GM21423 (cell line): ENCODE data around the gene MCM8.
"Not testable (repeated sequence)": the region's sequence is repeated elsewhere in the genome, so short reads cannot be mapped to it uniquely, and the experiment has no call there.

Experiments used
- ATAC-seq: cut with Tn5 transposase; IDR thresholded peaks from one replicate; pipeline ENCODE4 v1.9.1; 2021; ENCODE audit warnings: mild to moderate bottlenecking, moderate library complexity; ENCODE audit not compliant: unreplicated experiment

The MCM8 gene

GRCh38 chr20:5999783-6000182, 49.3 kb downstream of the MCM8 start:
- no peak for ATAC-seq

- ATAC-seq: no peak
Observed at GRCh38 chr20:6000871-6001270, 50.4 kb downstream of the MCM8 start.

- no peak for ATAC-seq
Observed at GRCh38 chr20:6006603-6006949, 56.1 kb downstream of the MCM8 start.

- ATAC-seq: no peak
Observed at GRCh38 chr20:6007094-6007528, 56.7 kb downstream of the MCM8 start.

- no peak for ATAC-seq
Observed at GRCh38 chr20:6007529-6008103, 57.2 kb downstream of the MCM8 start.

- ATAC-seq: no peak
Observed at GRCh38 chr20:6008254-6008653, 57.8 kb downstream of the MCM8 start.

GRCh38 chr20:6012179-6012578, 61.7 kb downstream of the MCM8 start:
- ATAC-seq: no peak

- no peak for ATAC-seq
Observed at GRCh38 chr20:6014017-6014416, 63.6 kb downstream of the MCM8 start.

GRCh38 chr20:6014957-6015356, 64.5 kb downstream of the MCM8 start:
- ATAC-seq: no peak

- no peak for ATAC-seq
Observed at GRCh38 chr20:6017467-6017866, 67.0 kb downstream of the MCM8 start.

- no peak for ATAC-seq
Observed at GRCh38 chr20:6017880-6018279, 67.4 kb downstream of the MCM8 start.

- no peak for ATAC-seq
Observed at GRCh38 chr20:6024768-6025167, 74.3 kb downstream of the MCM8 start.

- no peak for ATAC-seq
Observed at GRCh38 chr20:6026051-6026450, 75.6 kb downstream of the MCM8 start.

- no peak for ATAC-seq
Observed at GRCh38 chr20:6028818-6029217, 78.4 kb downstream of the MCM8 start.

- ATAC-seq: no peak
Observed at GRCh38 chr20:6029538-6029937, 79.1 kb downstream of the MCM8 start.

GRCh38 chr20:6030453-6031080, 80.1 kb downstream of the MCM8 start:
- ATAC-seq: no peak

- ATAC-seq: not testable (repeated sequence)
Observed at GRCh38 chr20:6032907-6033306, 82.5 kb downstream of the MCM8 start.

- no peak for ATAC-seq
Observed at GRCh38 chr20:6034134-6034969, 83.9 kb downstream of the MCM8 start.

- no peak for ATAC-seq
Observed at GRCh38 chr20:6036213-6036612, 85.8 kb downstream of the MCM8 start.

GRCh38 chr20:6037082-6037481, 86.6 kb downstream of the MCM8 start:
- no peak for ATAC-seq

GRCh38 chr20:6038256-6038655, 87.8 kb downstream of the MCM8 start:
- ATAC-seq: no peak

GRCh38 chr20:6039766-6040165, 89.3 kb downstream of the MCM8 start:
- ATAC-seq: no peak
